Putamen (tissue), 1 donor: Measurements from ENCODE around the gene CORO1C.

Experiments
- DNase-seq: peaks from one replicate; pipeline ENCODE4 v3.0.0-alpha.2; 2016; ENCODE audit warnings: low spot score

The CORO1C gene

GRCh38 chr12:108647585-108648287, 83.6 kb downstream of the CORO1C start:
- no peak for DNase-seq

- no peak for DNase-seq
These were observed 84.4 kb downstream of the CORO1C start for GRCh38 chr12:108646600-108647579.

GRCh38 chr12:108645686-108646599, 85.4 kb downstream of the CORO1C start:
- no peak for DNase-seq

GRCh38 chr12:108644811-108645120, 86.6 kb downstream of the CORO1C start:
- no peak for DNase-seq

GRCh38 chr12:108643941-108644810, 87.1 kb downstream of the CORO1C start:
- DNase-seq, result peak; percentile 55

GRCh38 chr12:108642899-108643654, 88.2 kb downstream of the CORO1C start:
- DNase-seq, result no peak

GRCh38 chr12:108642269-108642870, 88.9 kb downstream of the CORO1C start:
- no peak for DNase-seq

- no peak for DNase-seq
These were observed 89.7 kb downstream of the CORO1C start for GRCh38 chr12:108641446-108642268.

- no peak for DNase-seq
These were observed 90.4 kb downstream of the CORO1C start for GRCh38 chr12:108640802-108641445.

- DNase-seq, result no peak
These were observed 92.1 kb downstream of the CORO1C start for GRCh38 chr12:108638997-108639822.

GRCh38 chr12:108638141-108638827, 93.0 kb downstream of the CORO1C start:
- peak; percentile 79 for DNase-seq

- no peak for DNase-seq
These were observed 93.9 kb downstream of the CORO1C start for GRCh38 chr12:108637222-108637971.

GRCh38 chr12:108635997-108636808, 95.1 kb downstream of the CORO1C start:
- DNase-seq, result no peak

GRCh38 chr12:108635201-108635996, 95.9 kb downstream of the CORO1C start:
- no peak for DNase-seq

GRCh38 chr12:108634341-108634751, 97.0 kb downstream of the CORO1C start:
- no peak for DNase-seq
